Loucy (cell line): ENCODE results near the gene DRAXIN.

ENCODE experiments used
- EZH2phosphoT487 ChIP-seq: fragments of 200-600 bp; IDR thresholded peaks from 2 replicates; pipeline ENCODE4 v1.6.1; 2018; ENCODE audit warnings: antibody characterized with exemption, mild to moderate bottlenecking, moderate library complexity, borderline replicate concordance
- TF ChIP-seq, protein P1 (sequence below): fragments of 200-600 bp; sonication (generic); conservative IDR thresholded peaks from 2 replicates; pipeline ENCODE4 v1.5.1; 2014; ENCODE audit warnings: mild to moderate bottlenecking, antibody characterized with exemption, low read length

DNA sequence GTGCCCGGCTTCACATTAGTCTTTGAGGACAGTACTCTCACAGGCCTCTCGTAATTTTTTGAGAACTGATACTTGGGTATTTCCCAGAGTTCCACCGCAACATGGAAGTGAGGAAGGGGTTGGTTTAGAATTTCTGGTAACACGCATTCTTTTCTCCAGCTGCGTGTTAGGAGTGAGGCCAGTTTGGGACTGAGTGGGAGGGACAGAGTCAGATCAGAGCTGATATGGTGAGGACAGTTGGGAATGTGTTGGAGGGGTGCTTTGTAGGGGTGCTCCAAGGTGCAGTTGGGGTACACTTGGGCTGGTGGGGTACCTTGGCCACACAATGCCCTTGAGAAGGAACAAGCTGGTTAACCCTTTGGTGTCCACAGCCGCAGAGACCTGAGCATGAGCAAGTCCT is 20.8 kb upstream of the DRAXIN start:
- TF ChIP-seq, protein P1, sequence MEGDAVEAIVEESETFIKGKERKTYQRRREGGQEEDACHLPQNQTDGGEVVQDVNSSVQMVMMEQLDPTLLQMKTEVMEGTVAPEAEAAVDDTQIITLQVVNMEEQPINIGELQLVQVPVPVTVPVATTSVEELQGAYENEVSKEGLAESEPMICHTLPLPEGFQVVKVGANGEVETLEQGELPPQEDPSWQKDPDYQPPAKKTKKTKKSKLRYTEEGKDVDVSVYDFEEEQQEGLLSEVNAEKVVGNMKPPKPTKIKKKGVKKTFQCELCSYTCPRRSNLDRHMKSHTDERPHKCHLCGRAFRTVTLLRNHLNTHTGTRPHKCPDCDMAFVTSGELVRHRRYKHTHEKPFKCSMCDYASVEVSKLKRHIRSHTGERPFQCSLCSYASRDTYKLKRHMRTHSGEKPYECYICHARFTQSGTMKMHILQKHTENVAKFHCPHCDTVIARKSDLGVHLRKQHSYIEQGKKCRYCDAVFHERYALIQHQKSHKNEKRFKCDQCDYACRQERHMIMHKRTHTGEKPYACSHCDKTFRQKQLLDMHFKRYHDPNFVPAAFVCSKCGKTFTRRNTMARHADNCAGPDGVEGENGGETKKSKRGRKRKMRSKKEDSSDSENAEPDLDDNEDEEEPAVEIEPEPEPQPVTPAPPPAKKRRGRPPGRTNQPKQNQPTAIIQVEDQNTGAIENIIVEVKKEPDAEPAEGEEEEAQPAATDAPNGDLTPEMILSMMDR = no peak
- TF ChIP-seq EZH2phosphoT487 = no peak
